HepG2 (cell line): ENCODE measurements around the gene YIF1B. TPM values are rescaled to one million over a fixed set of nuclear protein-coding genes. Genes with fewer than 3 reads are reported as not detected.

Experiments used
- ATF6 ChIP-seq: sonication (generic); formaldehyde crosslinking; conservative IDR thresholded peaks from 2 replicates; pipeline ENCODE4 v1.4.0; 2020; ENCODE audit warnings: missing genetic modification reagents
- ATM ChIP-seq: fragments of 450-650 bp; IDR thresholded peaks from 2 replicates; pipeline ENCODE4 v1.7.1; 2017; ENCODE audit warnings: mild to moderate bottlenecking, borderline replicate concordance
- BRD4 ChIP-seq: sonication (generic); formaldehyde crosslinking; IDR thresholded peaks from 2 replicates; pipeline ENCODE4 v1.4.0; 2020; ENCODE audit warnings: missing genetic modification reagents
- ELK4 ChIP-seq: sonication (generic); formaldehyde crosslinking; IDR thresholded peaks from 2 replicates; pipeline ENCODE4 v1.9.0; 2021; ENCODE audit warnings: missing genetic modification reagents, borderline replicate concordance
- ESRRA ChIP-seq: sonication (generic); formaldehyde crosslinking; IDR thresholded peaks from 2 replicates; pipeline ENCODE4 v1.5.1; 2020; ENCODE audit warnings: mild to moderate bottlenecking, low read depth, missing genetic modification reagents
- MTA3 ChIP-seq: sonication (generic); formaldehyde crosslinking; IDR thresholded peaks from 2 replicates; pipeline ENCODE4 v1.4.0; 2020; ENCODE audit warnings: missing genetic modification reagents
- PHF21A ChIP-seq: sonication (generic); formaldehyde crosslinking; IDR thresholded peaks from 2 replicates; pipeline ENCODE4 v1.5.0; 2020; ENCODE audit warnings: mild to moderate bottlenecking, missing genetic modification reagents
- PRDM10 ChIP-seq: sonication (generic); formaldehyde crosslinking; IDR thresholded peaks from 2 replicates; pipeline ENCODE4 v1.4.0; 2020; ENCODE audit warnings: low read depth, missing genetic modification reagents
- REL ChIP-seq: sonication (generic); formaldehyde crosslinking; conservative IDR thresholded peaks from 2 replicates; pipeline ENCODE4 v1.8.0; 2022; ENCODE audit warnings: mild to moderate bottlenecking, missing genetic modification reagents, moderate library complexity
- RORA ChIP-seq: sonication (generic); formaldehyde crosslinking; IDR thresholded peaks from 2 replicates; pipeline ENCODE4 v1.5.0; 2020; ENCODE audit warnings: mild to moderate bottlenecking, missing genetic modification reagents, moderate library complexity
- SNAI1 ChIP-seq: sonication (generic); formaldehyde crosslinking; IDR thresholded peaks from 2 replicates; pipeline ENCODE4 v1.5.0; 2020; ENCODE audit warnings: mild to moderate bottlenecking, missing genetic modification reagents, borderline replicate concordance
- SOX13 ChIP-seq, 3 experiments: fragments of 450-650 bp in 1 of 3; sonication (generic) in 1 of 3; formaldehyde crosslinking in 1 of 3; IDR thresholded peaks in 2 of 3; conservative IDR thresholded peaks in 1 of 3; 2 replicates each; pipeline versions ENCODE4 v1.5.0 to v1.6.1; 2016 to 2020; ENCODE audit warnings: antibody characterized with exemption in 1 of 3, mild to moderate bottlenecking in 1 of 3, missing compliant biosample characterization in 1 of 3, missing genetic modification reagents in 1 of 3, moderate library complexity in 1 of 3
- SYNCRIP ChIP-seq: fragments of 200-400 bp; formaldehyde crosslinking; IDR thresholded peaks from 2 replicates; pipeline ENCODE4 v1.6.1; 2018; ENCODE audit warnings: mild to moderate bottlenecking, low read depth, low read length; ENCODE audit not compliant: insufficient read depth
- TSC22D2 ChIP-seq: sonication (generic); formaldehyde crosslinking; IDR thresholded peaks from 2 replicates; pipeline ENCODE4 v1.5.1; 2020; ENCODE audit warnings: missing genetic modification reagents, mild to moderate bottlenecking, borderline replicate concordance
- ZBTB8A ChIP-seq: sonication (generic); formaldehyde crosslinking; IDR thresholded peaks from 2 replicates; pipeline ENCODE4 v1.4.0; 2020; ENCODE audit warnings: mild to moderate bottlenecking, low read depth, missing genetic modification reagents, borderline replicate concordance
- ZNF263 ChIP-seq: sonication (generic); formaldehyde crosslinking; IDR thresholded peaks from 2 replicates; pipeline ENCODE4 v1.4.0; 2020; ENCODE audit warnings: missing genetic modification reagents
- ZNF460 ChIP-seq: sonication (generic); formaldehyde crosslinking; IDR thresholded peaks from 2 replicates; pipeline ENCODE4 v1.5.1; 2020; ENCODE audit warnings: missing genetic modification reagents, mild to moderate bottlenecking, borderline replicate concordance
- ZNF850 ChIP-seq: sonication (generic); formaldehyde crosslinking; conservative IDR thresholded peaks from 2 replicates; pipeline ENCODE4 v1.9.0; 2021; ENCODE audit warnings: mild to moderate bottlenecking, missing genetic modification reagents
- ZSCAN25 ChIP-seq: sonication (generic); formaldehyde crosslinking; IDR thresholded peaks from 2 replicates; pipeline ENCODE4 v1.8.0; 2022; ENCODE audit warnings: mild to moderate bottlenecking, missing genetic modification reagents
- ZSCAN31 ChIP-seq: sonication (generic); formaldehyde crosslinking; IDR thresholded peaks from 2 replicates; pipeline ENCODE4 v1.5.0; 2020; ENCODE audit warnings: low read depth, mild to moderate bottlenecking, missing genetic modification reagents
- polyA plus RNA-seq, 8 experiments: library from polyadenylated mRNA; depleted of rRNA in 3 of 8; stranded (reverse) in 7 of 8; unstranded in 1 of 8; fragments of >200 nt; fragmentation: Illumina TruSeq in 4 of 8; extraction: Trizol in 4 of 8; gene quantifications; 2 replicates each; pipeline versions ENCODE4 v1.2.1 to v1.2.3, GENCODE V29; 2011 to 2016; ENCODE audit warnings: low read depth in 4 of 8, missing spikeins in 1 of 8, mixed read lengths in 1 of 8; ENCODE audit not compliant: insufficient read depth in 1 of 8
- total RNA-seq, 5 experiments: library from RNA; depleted of rRNA; stranded (reverse); fragments of >200 nt; fragmentation: Illumina TruSeq; extraction: Trizol; gene quantifications; 2 replicates each; pipeline ENCODE4 v1.2.3, GENCODE V29; 2016; ENCODE audit warnings: low read depth in 1 of 5

Gene YIF1B
- total and polyA plus RNA-seq, 2 of the 13 experiments (the other 11 are each of a cell fraction or from before 2014, with no cell fraction given) = 41.4 to 85.2 TPM

- TF ChIP-seq ZSCAN31 (CRISPR knock-in tag) = no peak
- no peak for TF ChIP-seq ZSCAN25 (CRISPR knock-in tag)
- TF ChIP-seq MTA3 (CRISPR knock-in tag) = no peak
- no peak for TF ChIP-seq SOX13 (IDR thresholded peaks at IDR 0.05)
- TF ChIP-seq SOX13 (CRISPR knock-in tag; conservative IDR thresholded peaks at IDR 0.05 in 1 of 2, IDR thresholded peaks at IDR 0.05 in 1 of 2) = 0 out of 4 replicates have a peak, but pooled peaks of 1 of the 2 experiments have one; percentile 2
- TF ChIP-seq SNAI1 (CRISPR knock-in tag) = no peak
- TF ChIP-seq PRDM10 (CRISPR knock-in tag) = no peak
- peak; percentile 38; the same call in 1 of the 2 replicates for TF ChIP-seq PHF21A (CRISPR knock-in tag)
- no peak; the same call in 1 of the 2 replicates for TF ChIP-seq BRD4 (CRISPR knock-in tag)
- no peak for TF ChIP-seq ZBTB8A
- no peak for TF ChIP-seq RORA (CRISPR knock-in tag)
- TF ChIP-seq SYNCRIP = no peak
- no peak for TF ChIP-seq ZNF850 (CRISPR knock-in tag)
- peak; percentile 48; the same call in 1 of the 2 replicates for TF ChIP-seq ESRRA (CRISPR knock-in tag)
- no peak for TF ChIP-seq ZNF263 (CRISPR knock-in tag)
- no peak for TF ChIP-seq ZNF460 (CRISPR knock-in tag)
- no peak for TF ChIP-seq ATF6 (CRISPR knock-in tag)
- no peak for TF ChIP-seq ELK4 (CRISPR knock-in tag)
- TF ChIP-seq TSC22D2 (CRISPR knock-in tag) = no peak
- TF ChIP-seq ATM = no peak
- no peak for TF ChIP-seq REL (CRISPR knock-in tag)
Measured at GRCh38 chr19:38315657-38316476, at the start of gene YIF1B (continued).
